Activated T-helper 2 cell treated with anti-CD3 and anti-CD28 coated beads, Interferon-gamma antibody, Interleukin-2, Interleukin-4, amounts not matched to agents 10 μg/mL and 5 μg/mL and 100 μg/mL, durations not matched to agents 14 hours and 24 hours and 36 hours (primary cell): ENCODE data around the gene RAI14. TPM values are rescaled to one million over a fixed set of nuclear protein-coding genes. Genes with fewer than 3 reads are reported as not detected.

Experiments used
- DNase-seq: peaks from one replicate; pipeline ENCODE4 v3.0.0; 2021; ENCODE audit warnings: low spot score
- H3K27ac Mint-ChIP-seq: one replicate; pipeline ENCODE4 v1.8.0; 2021; ENCODE audit warnings: mixed read lengths
- H3K27me3 Mint-ChIP-seq: one replicate; pipeline ENCODE4 v1.8.0; 2021; ENCODE audit warnings: low read depth, mixed read lengths
- H3K36me3 Mint-ChIP-seq: one replicate; pipeline ENCODE4 v1.8.0; 2021; ENCODE audit warnings: low read depth, mixed read lengths
- H3K4me1 Mint-ChIP-seq: one replicate; pipeline ENCODE4 v1.8.0; 2021; ENCODE audit warnings: low read depth, mixed read lengths
- H3K4me3 Mint-ChIP-seq: one replicate; pipeline ENCODE4 v1.8.0; 2021; ENCODE audit warnings: low read depth, mild to moderate bottlenecking, moderate library complexity, mixed read lengths
- H3K9me3 Mint-ChIP-seq: one replicate; pipeline ENCODE4 v1.8.0; 2021; ENCODE audit warnings: mixed read lengths
- intact Hi-C: fragments of 100-400 bp; cut with micrococcal nuclease; formaldehyde crosslinking; loops from one replicate; pipeline ENCODE4 v1.15.1; 2023
- total RNA-seq: library from RNA; stranded (reverse); gene quantifications from 2 replicates; pipeline ENCODE4 v1.2.3, GENCODE V29; 2022

Gene RAI14
- total RNA-seq, 1 donor from 2014 or later, result 4.0 TPM

GRCh38 chr5:34863946-34864345 is 207.8 kb downstream of the RAI14 start:
- Mint-ChIP-seq H3K4me1 (no peaks in the 10 kb centered on the region), H3K9me3 (no peaks in the 10 kb centered on the region), H3K27ac (no peak overlapping the region), H3K27me3 (peaks cover 2% of the 10 kb centered on the region), H3K36me3 (no peaks in the 10 kb centered on the region), H3K4me3 (no peak overlapping the region)
- intact Hi-C loops, result no loop called here
- DNase-seq, result no peak

- no peaks in the 10 kb centered on the region for H3K9me3 Mint-ChIP-seq
- H3K27ac Mint-ChIP-seq, result no peak overlapping the region
- H3K4me1 Mint-ChIP-seq, result no peaks in the 10 kb centered on the region
- no peak overlapping the region for H3K4me3 Mint-ChIP-seq
- H3K27me3 Mint-ChIP-seq, result peaks cover 2% of the 10 kb centered on the region
- intact Hi-C loops, result no loop called here
- no peaks in the 10 kb centered on the region for H3K36me3 Mint-ChIP-seq
- no peak for DNase-seq
Observed at GRCh38 chr5:34865091-34865490, 209.0 kb downstream of the RAI14 start.

GRCh38 chr5:34866989-34867471 is 210.9 kb downstream of the RAI14 start:
- Mint-ChIP-seq H3K4me1 (no peaks in the 10 kb centered on the region), H3K27me3 (peaks cover 2% of the 10 kb centered on the region), H3K9me3 (no peaks in the 10 kb centered on the region), H3K36me3 (no peaks in the 10 kb centered on the region), H3K27ac (no peak overlapping the region), H3K4me3 (no peak overlapping the region)
- intact Hi-C loops, result no loop called here
- no peak for DNase-seq

GRCh38 chr5:34867660-34868059 is 211.5 kb downstream of the RAI14 start:
- no peaks in the 10 kb centered on the region for H3K36me3 Mint-ChIP-seq
- no peak overlapping the region for H3K27ac Mint-ChIP-seq
- no peak for DNase-seq
- no peaks in the 10 kb centered on the region for H3K4me1 Mint-ChIP-seq
- no peak overlapping the region for H3K4me3 Mint-ChIP-seq
- intact Hi-C loops, result no loop called here
- no peaks in the 10 kb centered on the region for H3K9me3 Mint-ChIP-seq
- peaks cover 2% of the 10 kb centered on the region for H3K27me3 Mint-ChIP-seq

- no peaks in the 10 kb centered on the region for H3K9me3 Mint-ChIP-seq
- H3K36me3 Mint-ChIP-seq, result no peaks in the 10 kb centered on the region
- no peak overlapping the region for H3K4me3 Mint-ChIP-seq
- H3K27ac Mint-ChIP-seq, result no peak overlapping the region
- H3K27me3 Mint-ChIP-seq, result peaks cover 2% of the 10 kb centered on the region
- no peaks in the 10 kb centered on the region for H3K4me1 Mint-ChIP-seq
- no peak for DNase-seq
- intact Hi-C loops, result no loop called here
Observed at GRCh38 chr5:34868791-34869190, 212.7 kb downstream of the RAI14 start.

- H3K4me1 Mint-ChIP-seq, result no peaks in the 10 kb centered on the region
- no peaks in the 10 kb centered on the region for H3K36me3 Mint-ChIP-seq
- H3K27me3 Mint-ChIP-seq, result peaks cover 5% of the 10 kb centered on the region
- no peak overlapping the region for H3K27ac Mint-ChIP-seq
- H3K9me3 Mint-ChIP-seq, result no peaks in the 10 kb centered on the region
- H3K4me3 Mint-ChIP-seq, result no peak overlapping the region
- DNase-seq, result no peak
- intact Hi-C loops, result no loop called here
Observed at GRCh38 chr5:34869256-34869655, 213.1 kb downstream of the RAI14 start.

GRCh38 chr5:34870382-34870781 is 214.3 kb downstream of the RAI14 start:
- no peaks in the 10 kb centered on the region for H3K9me3 Mint-ChIP-seq
- no peak overlapping the region for H3K27ac Mint-ChIP-seq
- DNase-seq, result no peak
- no peaks in the 10 kb centered on the region for H3K36me3 Mint-ChIP-seq
- no peaks in the 10 kb centered on the region for H3K4me1 Mint-ChIP-seq
- H3K27me3 Mint-ChIP-seq, result peaks cover 3% of the 10 kb centered on the region
- H3K4me3 Mint-ChIP-seq, result no peak overlapping the region
- intact Hi-C loops, result no loop called here

- no peak for DNase-seq
- intact Hi-C loops, result no loop called here
- Mint-ChIP-seq H3K9me3 (peaks cover 11% of the 10 kb centered on the region), H3K4me1 (peaks cover 2% of the 10 kb centered on the region), H3K27me3 (peaks cover 8% of the 10 kb centered on the region), H3K27ac (no peak overlapping the region), H3K36me3 (no peaks in the 10 kb centered on the region), H3K4me3 (no peak overlapping the region)
Observed at GRCh38 chr5:34876275-34876674, 220.1 kb downstream of the RAI14 start.

GRCh38 chr5:34881246-34881645 is 225.1 kb downstream of the RAI14 start:
- DNase-seq, result no peak
- H3K9me3 Mint-ChIP-seq, result peaks cover 3% of the 10 kb centered on the region
- peaks cover 15% of the 10 kb centered on the region for H3K27me3 Mint-ChIP-seq
- intact Hi-C loops, result no loop called here
- no peak overlapping the region for H3K4me3 Mint-ChIP-seq
- H3K36me3 Mint-ChIP-seq, result no peaks in the 10 kb centered on the region
- H3K27ac Mint-ChIP-seq, result no peak overlapping the region
- peaks cover 2% of the 10 kb centered on the region for H3K4me1 Mint-ChIP-seq

Other genes with a start within 250 kb of the RAI14 start
- gene TTC23L, start 182.8 kb downstream of the RAI14 start, total RNA-seq, result not detected in 2 replicates